ENCODE measurements around the gene PRH1. TPM values are rescaled to one million over a fixed set of nuclear protein-coding genes. Genes with fewer than 3 reads are reported as not detected.

The PRH1 gene
- total RNA-seq, 1 experiment from 2014 or later, result 9.4 TPM

DNA sequence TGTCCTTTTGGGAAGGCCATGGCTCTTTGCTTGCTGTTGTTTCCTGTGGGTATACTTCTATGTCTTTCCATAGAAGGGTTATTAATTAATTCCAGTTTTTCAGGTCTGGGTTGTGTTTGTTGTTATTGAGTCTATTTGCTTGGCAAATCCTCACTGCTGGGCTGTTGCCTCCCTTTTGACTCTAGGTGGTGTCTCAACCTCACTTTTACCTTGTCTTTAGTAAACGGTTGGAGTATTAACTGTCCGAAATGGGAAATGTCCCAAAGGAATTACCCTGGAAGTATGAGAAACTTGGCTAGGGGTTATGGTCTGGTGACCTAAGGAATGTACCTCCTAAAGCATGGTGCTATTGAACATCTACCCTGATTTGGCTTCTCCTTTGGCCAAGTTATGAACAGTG lies 16.7 kb downstream of the PRH1 start:
- H3K4me1 ChIP-seq (replicated peaks), result no peaks in the 10 kb centered on the region
- no peak overlapping the region for H3K4me3 ChIP-seq
- DNase-seq (ENCODE audit: low read depth in 1 of 2, low spot score in 2 of 2), result no peak
- H3K27me3 ChIP-seq (replicated peaks), result no peaks in the 10 kb centered on the region
- H3K27ac ChIP-seq, result no peak overlapping the region
- H3K9me3 ChIP-seq (replicated peaks), result no peaks in the 10 kb centered on the region
- H3K36me3 ChIP-seq, result no peaks in the 10 kb centered on the region; the same call in 1 of the 2 replicates

GRCh38 chr12:10863512-10864218 lies 20.4 kb downstream of the PRH1 start:
- Histone ChIP-seq H3K4me3 (no peak overlapping the region), H3K9me3 (replicated peaks) (no peaks in the 10 kb centered on the region), H3K36me3 (no peaks in the 10 kb centered on the region; the same call in 1 of the 2 replicates), H3K27ac (no peak overlapping the region), H3K27me3 (replicated peaks) (no peaks in the 10 kb centered on the region), H3K4me1 (replicated peaks) (no peaks in the 10 kb centered on the region)
- no peak for DNase-seq (ENCODE audit: low read depth in 1 of 2, low spot score in 2 of 2)

GRCh38 chr12:10861366-10861765 lies 22.7 kb downstream of the PRH1 start:
- Histone ChIP-seq H3K9me3 (replicated peaks) (0 out of 2 replicates have a peak, but pooled peaks cover 2% of the 10 kb centered on the region), H3K36me3 (no peaks in the 10 kb centered on the region), H3K4me3 (no peak overlapping the region), H3K27me3 (replicated peaks) (no peaks in the 10 kb centered on the region), H3K4me1 (replicated peaks) (no peaks in the 10 kb centered on the region), H3K27ac (no peak overlapping the region)
- no peak for DNase-seq (ENCODE audit: low read depth in 1 of 2, low spot score in 2 of 2)

DNA sequence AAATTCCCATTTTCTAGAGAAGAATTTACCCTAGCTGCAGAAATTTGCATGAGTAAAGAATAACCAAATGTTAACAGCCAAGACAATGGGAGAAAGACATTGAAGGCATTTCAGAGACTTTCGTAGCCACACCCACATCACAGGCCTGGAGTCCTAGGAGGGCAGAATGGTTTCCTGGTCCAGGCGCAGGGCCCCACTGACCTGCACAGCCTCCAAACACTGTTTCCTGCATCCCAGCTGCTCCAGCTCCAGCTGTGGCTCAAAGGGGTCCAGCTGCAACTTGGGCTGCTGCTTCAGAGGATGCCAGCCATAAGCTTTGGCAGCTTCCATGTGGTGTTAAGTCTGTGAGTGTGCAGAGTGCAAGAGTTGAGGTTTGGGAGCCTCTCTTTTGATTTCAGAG lies 28.2 kb downstream of the PRH1 start:
- no peak for DNase-seq (ENCODE audit: low read depth in 1 of 2, low spot score in 2 of 2)
- Histone ChIP-seq H3K9me3 (replicated peaks) (peaks cover 2% of the 10 kb centered on the region; the same call in 1 of the 2 replicates), H3K4me3 (no peak overlapping the region), H3K27ac (no peak overlapping the region), H3K27me3 (replicated peaks) (no peaks in the 10 kb centered on the region), H3K36me3 (0 out of 2 replicates have a peak, but pooled peaks cover 3% of the 10 kb centered on the region), H3K4me1 (replicated peaks) (no peaks in the 10 kb centered on the region)

DNA sequence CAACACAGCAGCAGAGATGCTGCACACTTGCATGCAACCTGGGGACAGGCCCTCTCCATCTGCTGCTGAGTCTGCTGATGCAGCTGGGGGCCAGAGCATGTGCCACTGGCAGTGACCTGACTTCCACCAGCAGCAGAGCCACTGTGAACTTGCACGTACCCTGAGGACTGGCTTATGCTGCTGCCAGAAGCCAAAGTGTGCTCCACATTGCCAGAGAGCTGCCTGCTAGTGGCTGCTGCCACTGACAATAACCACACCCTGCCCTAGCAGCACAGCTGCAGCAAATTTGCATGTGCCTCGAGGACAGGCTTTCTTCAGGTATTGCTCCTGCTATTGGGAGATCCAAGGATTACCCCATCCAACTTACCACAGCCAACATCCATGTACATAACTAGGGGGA lies 30.3 kb downstream of the PRH1 start:
- Histone ChIP-seq H3K4me3 (no peak overlapping the region), H3K36me3 (0 out of 2 replicates have a peak, but pooled peaks cover 6% of the 10 kb centered on the region), H3K4me1 (replicated peaks) (no peaks in the 10 kb centered on the region), H3K27ac (no peak overlapping the region), H3K9me3 (replicated peaks) (peaks cover 2% of the 10 kb centered on the region; the same call in 1 of the 2 replicates), H3K27me3 (replicated peaks) (no peaks in the 10 kb centered on the region)
- DNase-seq (ENCODE audit: low read depth in 1 of 2, low spot score in 2 of 2), result no peak

GRCh38 chr12:10851243-10851858 lies 32.7 kb downstream of the PRH1 start:
- 0 out of 2 replicates have a peak, but pooled peaks cover 11% of the 10 kb centered on the region for H3K36me3 ChIP-seq
- H3K9me3 ChIP-seq (replicated peaks), result no peaks in the 10 kb centered on the region; the same call in 1 of the 2 replicates
- no peaks in the 10 kb centered on the region for H3K4me1 ChIP-seq (replicated peaks)
- H3K27ac ChIP-seq, result no peak overlapping the region
- H3K4me3 ChIP-seq, result no peak overlapping the region
- no peak for DNase-seq (ENCODE audit: low read depth in 1 of 2, low spot score in 2 of 2)
- no peaks in the 10 kb centered on the region for H3K27me3 ChIP-seq (replicated peaks)

GRCh38 chr12:10849425-10849878 lies 34.6 kb downstream of the PRH1 start, which contains the start of gene PRR4:
Gene PRR4 (minus strand): TSS chr12:10849475. CDS start chr12:10849437, 38 bp downstream.
- no peaks in the 10 kb centered on the region for H3K27me3 ChIP-seq (replicated peaks)
- H3K27ac ChIP-seq, result no peak within 1 kb of the TSS
- no peaks in the 10 kb centered on the region for H3K4me1 ChIP-seq (replicated peaks)
- DNase-seq (ENCODE audit: low read depth in 1 of 2, low spot score in 2 of 2), result no peak
- H3K36me3 ChIP-seq, result 0 out of 2 replicates have a peak, but pooled peaks cover 8% of the 10 kb centered on the region
- H3K4me3 ChIP-seq, result no peak within 1 kb of the TSS
- H3K9me3 ChIP-seq (replicated peaks), result no peaks in the 10 kb centered on the region

GRCh38 chr12:10847744-10848143 lies 36.3 kb downstream of the PRH1 start:
- Histone ChIP-seq H3K4me1 (replicated peaks) (no peaks in the 10 kb centered on the region), H3K36me3 (0 out of 2 replicates have a peak, but pooled peaks cover 8% of the 10 kb centered on the region), H3K27ac (no peak overlapping the region), H3K9me3 (replicated peaks) (no peaks in the 10 kb centered on the region), H3K27me3 (replicated peaks) (no peaks in the 10 kb centered on the region), H3K4me3 (no peak overlapping the region)
- no peak for DNase-seq (ENCODE audit: low read depth in 1 of 2, low spot score in 2 of 2)

- H3K9me3 ChIP-seq (replicated peaks), result no peaks in the 10 kb centered on the region
- DNase-seq (ENCODE audit: low read depth in 1 of 2, low spot score in 2 of 2), result no peak
- H3K36me3 ChIP-seq, result 0 out of 2 replicates have a peak, but pooled peaks cover 4% of the 10 kb centered on the region
- H3K27ac ChIP-seq, result no peak overlapping the region
- no peaks in the 10 kb centered on the region for H3K4me1 ChIP-seq (replicated peaks)
- H3K27me3 ChIP-seq (replicated peaks), result no peaks in the 10 kb centered on the region
- H3K4me3 ChIP-seq, result no peak overlapping the region
Measured at GRCh38 chr12:10842862-10843261, 41.2 kb downstream of the PRH1 start.

- Histone ChIP-seq H3K9me3 (replicated peaks) (no peaks in the 10 kb centered on the region), H3K4me3 (no peak overlapping the region), H3K4me1 (replicated peaks) (no peaks in the 10 kb centered on the region), H3K27me3 (replicated peaks) (no peaks in the 10 kb centered on the region), H3K27ac (no peak overlapping the region), H3K36me3 (no peaks in the 10 kb centered on the region)
- no peak for DNase-seq (ENCODE audit: low read depth in 1 of 2, low spot score in 2 of 2)
Measured at GRCh38 chr12:10838461-10838860, 45.6 kb downstream of the PRH1 start.

Other genes starting within 250 kb of the PRH1 start
- gene STYK1, start 210.2 kb downstream of the PRH1 start, total RNA-seq (2014; rRNA removed; shearing (Covaris generic)), result 5.9 and 6.3 TPM in 2 replicates
- gene YBX3, start 160.9 kb downstream of the PRH1 start, total RNA-seq (2014; rRNA removed; shearing (Covaris generic)), result 95.2 and 104 TPM in 2 replicates
- gene TAS2R7, start 81.6 kb downstream of the PRH1 start, total RNA-seq (2014; rRNA removed; shearing (Covaris generic)), result not detected in 2 replicates
- not detected in 2 replicates for gene TAS2R8, start 77.0 kb downstream of the PRH1 start, total RNA-seq (2014; rRNA removed; shearing (Covaris generic))
- not detected in 2 replicates for gene TAS2R9, start 74.1 kb downstream of the PRH1 start, total RNA-seq (2014; rRNA removed; shearing (Covaris generic))
- 0.53 TPM in 1 of 2 replicates, not detected in the other for gene TAS2R10, start 57.9 kb downstream of the PRH1 start, total RNA-seq (2014; rRNA removed; shearing (Covaris generic))
- gene PRR4, start 34.8 kb downstream of the PRH1 start, total RNA-seq (2014; rRNA removed; shearing (Covaris generic)), result 1.6 TPM in 1 of 2 replicates, not detected in the other
- gene TAS2R13, start 25.3 kb upstream of the PRH1 start, total RNA-seq (2014; rRNA removed; shearing (Covaris generic)), result 0.13 and 1.2 TPM in 2 replicates
- not detected in 2 replicates for gene PRH2, start 45.0 kb upstream of the PRH1 start, total RNA-seq (2014; rRNA removed; shearing (Covaris generic))
- 1.3 and 2.9 TPM in 2 replicates for gene TAS2R14, start 55.0 kb upstream of the PRH1 start, total RNA-seq (2014; rRNA removed; shearing (Covaris generic))
- gene TAS2R50, start 102.7 kb upstream of the PRH1 start, total RNA-seq (2014; rRNA removed; shearing (Covaris generic)), result 0.84 TPM in 1 of 2 replicates, not detected in the other
- gene TAS2R20, start 114.0 kb upstream of the PRH1 start, total RNA-seq (2014; rRNA removed; shearing (Covaris generic)), result 1.1 TPM in 1 of 2 replicates, not detected in the other
- gene TAS2R19, start 138.4 kb upstream of the PRH1 start, total RNA-seq (2014; rRNA removed; shearing (Covaris generic)), result 0.34 and 1.9 TPM in 2 replicates
- gene TAS2R31, start 147.2 kb upstream of the PRH1 start, total RNA-seq (2014; rRNA removed; shearing (Covaris generic)), result 1.5 TPM in 1 of 2 replicates, not detected in the other
- gene TAS2R46, start 178.0 kb upstream of the PRH1 start, total RNA-seq (2014; rRNA removed; shearing (Covaris generic)), result 0.89 and 6.9 TPM in 2 replicates
- gene TAS2R43, start 208.1 kb upstream of the PRH1 start, total RNA-seq (2014; rRNA removed; shearing (Covaris generic)), result 0.29 TPM in 1 of 2 replicates, not detected in the other